ENCODE data around the gene STIMATE. TPM values are rescaled to one million over a fixed set of nuclear protein-coding genes. Genes with fewer than 3 reads are reported as not detected.

Gene STIMATE
- total RNA-seq, 1 donor from 2014 or later = 20.3 TPM

GRCh38 chr3:52874864-52875587 lies 22.3 kb downstream of the STIMATE start:
- no peak overlapping the region for H3K27ac Mint-ChIP-seq (ENCODE audit: unreplicated experiment)
- no peak overlapping the region for H3K4me3 Mint-ChIP-seq
- H3K27me3 Mint-ChIP-seq (ENCODE audit: low read depth) = no peaks in the 10 kb centered on the region
- peaks cover 4% of the 10 kb centered on the region for H3K36me3 Mint-ChIP-seq (ENCODE audit: low read depth)
- TF ChIP-seq, protein P1, sequence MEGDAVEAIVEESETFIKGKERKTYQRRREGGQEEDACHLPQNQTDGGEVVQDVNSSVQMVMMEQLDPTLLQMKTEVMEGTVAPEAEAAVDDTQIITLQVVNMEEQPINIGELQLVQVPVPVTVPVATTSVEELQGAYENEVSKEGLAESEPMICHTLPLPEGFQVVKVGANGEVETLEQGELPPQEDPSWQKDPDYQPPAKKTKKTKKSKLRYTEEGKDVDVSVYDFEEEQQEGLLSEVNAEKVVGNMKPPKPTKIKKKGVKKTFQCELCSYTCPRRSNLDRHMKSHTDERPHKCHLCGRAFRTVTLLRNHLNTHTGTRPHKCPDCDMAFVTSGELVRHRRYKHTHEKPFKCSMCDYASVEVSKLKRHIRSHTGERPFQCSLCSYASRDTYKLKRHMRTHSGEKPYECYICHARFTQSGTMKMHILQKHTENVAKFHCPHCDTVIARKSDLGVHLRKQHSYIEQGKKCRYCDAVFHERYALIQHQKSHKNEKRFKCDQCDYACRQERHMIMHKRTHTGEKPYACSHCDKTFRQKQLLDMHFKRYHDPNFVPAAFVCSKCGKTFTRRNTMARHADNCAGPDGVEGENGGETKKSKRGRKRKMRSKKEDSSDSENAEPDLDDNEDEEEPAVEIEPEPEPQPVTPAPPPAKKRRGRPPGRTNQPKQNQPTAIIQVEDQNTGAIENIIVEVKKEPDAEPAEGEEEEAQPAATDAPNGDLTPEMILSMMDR (conservative IDR thresholded peaks at IDR 0.05) = no peak
- no peaks in the 10 kb centered on the region for H3K9me3 Mint-ChIP-seq
- H3K4me1 Mint-ChIP-seq = no peaks in the 10 kb centered on the region
- no peak for DNase-seq (ENCODE audit: low read depth, low spot score)

DNA sequence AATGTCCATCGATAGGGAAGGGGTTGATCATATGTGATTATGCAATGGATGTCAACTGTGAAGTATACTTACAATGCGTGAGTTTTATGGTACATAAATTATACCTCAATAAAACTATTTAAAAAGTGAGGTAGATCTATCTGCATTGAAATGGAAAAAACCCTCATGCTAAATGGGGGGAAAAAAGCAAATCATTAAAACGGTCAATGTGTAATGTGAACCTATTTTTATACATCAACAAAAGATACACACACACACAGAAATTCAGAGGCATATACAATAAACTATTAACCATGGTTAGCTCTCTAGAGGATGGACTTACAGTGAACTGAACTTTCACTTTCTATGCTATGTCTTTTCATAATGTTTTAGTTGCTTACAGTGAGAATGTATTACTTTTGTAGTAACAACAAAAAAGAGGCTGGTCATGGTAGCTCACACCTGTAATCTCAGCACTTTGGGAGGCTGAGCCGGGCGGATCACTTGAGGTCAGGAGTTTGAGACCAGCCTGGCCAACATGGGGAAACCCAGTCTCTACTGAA lies 23.1 kb downstream of the STIMATE start:
- no peaks in the 10 kb centered on the region for H3K4me1 Mint-ChIP-seq
- no peak for DNase-seq (ENCODE audit: low read depth, low spot score)
- peaks cover 4% of the 10 kb centered on the region for H3K36me3 Mint-ChIP-seq (ENCODE audit: low read depth)
- no peaks in the 10 kb centered on the region for H3K9me3 Mint-ChIP-seq
- no peak overlapping the region for H3K27ac Mint-ChIP-seq (ENCODE audit: unreplicated experiment)
- TF ChIP-seq, protein P1 (conservative IDR thresholded peaks at IDR 0.05) = no peak
- H3K27me3 Mint-ChIP-seq (ENCODE audit: low read depth) = no peaks in the 10 kb centered on the region
- no peak overlapping the region for H3K4me3 Mint-ChIP-seq

DNA sequence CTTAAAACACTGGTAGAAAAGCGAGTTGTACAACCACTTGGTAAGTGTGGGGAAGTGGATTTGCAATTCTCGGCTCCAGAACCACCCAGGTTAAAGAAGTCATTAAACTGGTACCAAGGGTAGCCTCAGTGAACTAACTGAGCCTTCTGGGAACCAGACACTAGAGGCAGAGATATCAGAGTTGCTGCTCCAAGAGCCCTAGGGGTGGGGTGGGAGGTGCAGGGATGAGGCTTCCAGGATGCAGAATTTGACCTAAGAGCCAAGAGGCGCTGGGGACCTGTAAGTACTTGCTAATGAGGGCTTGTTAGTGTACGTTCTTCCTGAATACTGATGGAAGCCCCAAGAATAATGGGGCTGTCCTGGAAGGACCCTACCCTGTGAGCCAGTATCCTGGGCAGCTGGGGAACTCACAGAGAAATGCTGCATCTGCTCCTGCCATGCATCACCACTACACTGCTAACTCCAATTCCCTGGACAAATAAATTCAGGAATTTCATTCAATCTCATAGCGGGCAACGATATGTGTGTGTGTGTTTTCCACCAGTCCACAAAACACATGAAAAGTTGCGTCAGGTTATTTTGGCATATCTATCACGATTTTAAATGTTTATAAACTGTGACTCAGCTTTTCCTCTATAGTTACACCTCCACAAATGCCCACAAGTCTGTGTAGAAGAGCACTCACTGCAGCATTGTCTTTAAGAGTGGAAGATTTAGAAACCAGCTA lies 23.8 kb downstream of the STIMATE start:
- no peak overlapping the region for H3K27ac Mint-ChIP-seq (ENCODE audit: unreplicated experiment)
- H3K4me3 Mint-ChIP-seq = no peak overlapping the region
- TF ChIP-seq, protein P1 (conservative IDR thresholded peaks at IDR 0.05) = no peak
- peaks cover 3% of the 10 kb centered on the region for H3K36me3 Mint-ChIP-seq (ENCODE audit: low read depth)
- no peaks in the 10 kb centered on the region for H3K27me3 Mint-ChIP-seq (ENCODE audit: low read depth)
- H3K9me3 Mint-ChIP-seq = no peaks in the 10 kb centered on the region
- no peak for DNase-seq (ENCODE audit: low read depth, low spot score)
- no peaks in the 10 kb centered on the region for H3K4me1 Mint-ChIP-seq

DNA sequence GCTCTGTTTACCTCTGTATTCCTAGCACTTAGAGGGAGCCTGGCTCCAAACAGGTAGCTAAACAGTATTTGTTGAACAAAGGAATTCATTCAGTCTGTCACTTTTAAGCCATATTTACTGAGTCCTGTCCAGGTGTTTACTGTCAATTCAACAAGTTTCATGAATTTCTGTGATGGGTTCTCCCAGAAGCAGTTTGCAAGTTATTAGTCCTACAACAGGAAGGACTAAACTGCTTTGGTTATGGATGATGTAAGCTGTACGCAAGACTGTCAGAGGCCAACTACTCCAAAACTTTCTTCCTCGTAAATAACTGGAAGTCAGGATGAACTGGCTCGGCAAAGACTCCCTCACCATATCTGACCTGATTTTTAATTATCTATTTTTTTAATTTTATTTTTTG lies 25.1 kb downstream of the STIMATE start:
- no peaks in the 10 kb centered on the region for H3K27me3 Mint-ChIP-seq (ENCODE audit: low read depth)
- no peak overlapping the region for H3K27ac Mint-ChIP-seq (ENCODE audit: unreplicated experiment)
- H3K36me3 Mint-ChIP-seq (ENCODE audit: low read depth) = no peaks in the 10 kb centered on the region
- no peaks in the 10 kb centered on the region for H3K9me3 Mint-ChIP-seq
- DNase-seq (ENCODE audit: low read depth, low spot score) = no peak
- TF ChIP-seq, protein P1 (conservative IDR thresholded peaks at IDR 0.05) = no peak
- H3K4me3 Mint-ChIP-seq = no peak overlapping the region
- no peaks in the 10 kb centered on the region for H3K4me1 Mint-ChIP-seq

DNA sequence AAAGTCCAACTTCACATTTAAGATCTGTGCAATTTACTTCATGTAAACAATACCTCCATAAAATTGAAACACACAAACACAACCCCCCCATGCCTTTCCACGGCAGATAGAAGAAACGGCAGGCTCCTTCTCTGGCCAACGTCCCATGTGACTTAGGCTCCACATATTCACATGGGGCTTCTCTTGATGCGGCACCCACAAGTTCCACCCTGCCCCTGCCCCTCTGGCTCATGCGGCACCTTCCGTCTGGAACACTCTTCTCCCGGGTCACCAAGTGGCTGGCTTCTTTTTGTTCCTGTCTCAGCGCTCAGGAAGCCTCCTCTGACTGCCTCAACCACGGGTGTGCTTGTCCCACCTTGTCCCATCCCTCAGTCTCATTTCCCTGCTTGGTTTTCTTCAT lies 25.6 kb downstream of the STIMATE start:
- DNase-seq (ENCODE audit: low read depth, low spot score) = no peak
- H3K27me3 Mint-ChIP-seq (ENCODE audit: low read depth) = no peaks in the 10 kb centered on the region
- TF ChIP-seq, protein P1 (conservative IDR thresholded peaks at IDR 0.05) = no peak
- no peaks in the 10 kb centered on the region for H3K9me3 Mint-ChIP-seq
- no peaks in the 10 kb centered on the region for H3K4me1 Mint-ChIP-seq
- H3K36me3 Mint-ChIP-seq (ENCODE audit: low read depth) = no peaks in the 10 kb centered on the region
- H3K4me3 Mint-ChIP-seq = no peak overlapping the region
- H3K27ac Mint-ChIP-seq (ENCODE audit: unreplicated experiment) = no peak overlapping the region
